Trophoblast cell (in vitro differentiated cells and primary cell): ENCODE results near the gene ZNF407.

Experiments
- DNase-seq, 2 donors: peaks; one replicate each; pipeline ENCODE4 v3.0.0-alpha.2; 2016
- H2AFZ ChIP-seq: 2 replicates; pipeline ENCODE4 v1.6.1; 2013; ENCODE audit warnings: low read length, moderate library complexity, mild to moderate bottlenecking; ENCODE audit not compliant: insufficient read depth, poor library complexity
- H2AK5ac ChIP-seq: 2 replicates; pipeline ENCODE4 v1.6.1; 2013; ENCODE audit warnings: mild to moderate bottlenecking, low read length
- H2BK120ac ChIP-seq: 2 replicates; pipeline ENCODE4 v1.6.1; 2013; ENCODE audit warnings: low read length, mild to moderate bottlenecking, moderate library complexity; ENCODE audit not compliant: insufficient read depth, poor library complexity
- H2BK12ac ChIP-seq: 2 replicates; pipeline ENCODE4 v1.6.1; 2013; ENCODE audit warnings: mild to moderate bottlenecking, low read length, moderate library complexity
- H2BK5ac ChIP-seq: 2 replicates; pipeline ENCODE4 v1.6.1; 2013; ENCODE audit warnings: low read length, low read depth, moderate library complexity, mild to moderate bottlenecking; ENCODE audit not compliant: poor library complexity
- H3K14ac ChIP-seq: 2 replicates; pipeline ENCODE4 v1.6.1; 2013; ENCODE audit warnings: mild to moderate bottlenecking, low read length
- H3K18ac ChIP-seq: 2 replicates; pipeline ENCODE4 v1.6.1; 2013; ENCODE audit warnings: mild to moderate bottlenecking, low read length
- H3K23ac ChIP-seq: 2 replicates; pipeline ENCODE4 v1.6.1; 2013; ENCODE audit warnings: low read length
- H3K27ac ChIP-seq: 2 replicates; pipeline ENCODE4 v1.5.1; 2013; ENCODE audit warnings: low read depth, mild to moderate bottlenecking, inconsistent platforms, low read length, moderate library complexity
- H3K27me3 ChIP-seq: 2 replicates; pipeline ENCODE4 v1.6.1; 2013; ENCODE audit warnings: inconsistent platforms, mild to moderate bottlenecking, low read length, moderate library complexity; ENCODE audit not compliant: insufficient read depth
- H3K36me3 ChIP-seq, 2 experiments: 1 replicate in 1 of 2; 2 replicates in 1 of 2; pipeline ENCODE4 v1.6.1; 2013; ENCODE audit warnings: low read length in 2 of 2, mild to moderate bottlenecking in 2 of 2, moderate library complexity in 1 of 2; ENCODE audit not compliant: insufficient read depth in 2 of 2, control insufficient read depth in 1 of 2
- H3K4ac ChIP-seq: 2 replicates; pipeline ENCODE4 v1.6.1; 2013; ENCODE audit warnings: low read depth, mild to moderate bottlenecking, low read length, moderate library complexity
- H3K4me1 ChIP-seq, 2 experiments: 1 replicate in 1 of 2; 2 replicates in 1 of 2; pipeline ENCODE4 v1.6.1; 2013; ENCODE audit warnings: low read length in 2 of 2, mild to moderate bottlenecking in 2 of 2, moderate library complexity in 1 of 2; ENCODE audit not compliant: insufficient read depth in 2 of 2, control insufficient read depth in 1 of 2
- H3K4me2 ChIP-seq: 2 replicates; pipeline ENCODE4 v1.6.1; 2013; ENCODE audit warnings: inconsistent platforms, mild to moderate bottlenecking, low read length, moderate library complexity
- H3K4me3 ChIP-seq: 2 replicates; pipeline ENCODE4 v1.5.1; 2013; ENCODE audit warnings: mild to moderate bottlenecking, low read depth, low read length, inconsistent platforms
- H3K79me1 ChIP-seq: one replicate; pipeline ENCODE4 v1.6.1; 2013; ENCODE audit warnings: low read length
- H3K79me2 ChIP-seq: 2 replicates; pipeline ENCODE4 v1.6.1; 2013; ENCODE audit warnings: low read length, mild to moderate bottlenecking; ENCODE audit not compliant: control insufficient read depth, insufficient read depth, poor library complexity
- H3K9ac ChIP-seq: 2 replicates; pipeline ENCODE4 v1.6.1; 2013; ENCODE audit warnings: mild to moderate bottlenecking, low read length
- H3K9me3 ChIP-seq: 2 replicates; pipeline ENCODE4 v1.6.1; 2013; ENCODE audit warnings: low read depth, mild to moderate bottlenecking, control low read depth, inconsistent platforms, low read length; ENCODE audit not compliant: insufficient read depth
- H4K12ac ChIP-seq: 2 replicates; pipeline ENCODE4 v1.6.1; 2013; ENCODE audit warnings: low read depth, mild to moderate bottlenecking, low read length, moderate library complexity
- H4K8ac ChIP-seq: 2 replicates; pipeline ENCODE4 v1.6.1; 2013; ENCODE audit warnings: low read depth, mild to moderate bottlenecking, low read length, moderate library complexity
- H4K91ac ChIP-seq: one replicate; pipeline ENCODE4 v1.6.1; 2013; ENCODE audit warnings: low read depth, mild to moderate bottlenecking, low read length, moderate library complexity
- WGBS: extraction: QIAGEN DNeasy Blood & Tissue Kit; methylation state at CpG from one replicate; pipeline ENCODE4 v1.1.7; 2013; ENCODE audit warnings: missing lambda C conversion rate; ENCODE audit not compliant: insufficient read length, insufficient coverage; ENCODE audit errors: extremely low coverage; 5-methylcytosine and 5-hydroxymethylcytosine counted together

The ZNF407 gene

GRCh38 chr18:74609535-74609934, 11.9 kb downstream of the ZNF407 start:
- Histone ChIP-seq H3K4me2 (no peak overlapping the region), H4K91ac (no peak overlapping the region), H3K4me3 (no peak overlapping the region), H4K8ac (no peak overlapping the region), H2AFZ (no peak overlapping the region), H4K12ac (no peak overlapping the region), H3K36me3 (no peaks in the 10 kb centered on the region), H2BK120ac (no peak overlapping the region), H3K4ac (no peak overlapping the region), H3K14ac (no peak overlapping the region), H3K23ac (no peak overlapping the region), H3K79me2 (no peaks in the 10 kb centered on the region), H3K27ac (no peak overlapping the region), H2BK12ac (no peak overlapping the region), H3K9ac (no peak overlapping the region), H3K4me1 (peaks cover 4 to 7% of the 10 kb centered on the region in 2 experiments), H3K79me1 (no peaks in the 10 kb centered on the region), H3K27me3 (no peaks in the 10 kb centered on the region), H3K18ac (no peak overlapping the region), H2AK5ac (no peak overlapping the region), H2BK5ac (no peak overlapping the region), H3K9me3 (no peaks in the 10 kb centered on the region)
- WGBS, result no CpG with 5 or more reads among the region's 3 CpGs
- DNase-seq, result peak in 1 of 2 donors; percentile 22

DNA sequence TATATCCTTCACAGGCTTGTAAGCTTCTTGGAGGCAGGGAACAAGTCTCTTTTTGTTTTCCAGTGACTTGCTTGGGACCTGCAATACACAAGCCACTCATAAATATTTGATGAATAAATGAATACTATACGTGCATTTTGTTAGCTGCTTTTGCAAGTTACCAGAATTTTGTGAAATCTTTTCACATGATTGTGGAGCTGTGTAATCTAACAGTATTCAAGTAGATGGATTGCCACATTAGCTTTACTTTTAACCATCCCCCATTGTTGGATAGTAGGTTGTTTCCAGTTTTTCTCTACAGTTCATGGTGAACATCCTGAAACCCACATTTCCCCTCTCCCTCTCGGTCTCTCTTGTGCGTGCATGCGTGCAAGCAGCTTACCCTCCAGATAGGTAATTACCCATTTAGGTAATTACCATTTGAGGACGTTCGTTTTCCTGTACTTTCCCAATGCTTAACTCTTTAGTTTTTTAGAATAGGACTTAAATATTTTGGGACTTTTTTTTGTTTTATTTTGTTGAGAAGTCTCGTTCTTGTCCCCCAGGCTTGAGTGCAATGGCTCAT, 12.5 kb downstream of the ZNF407 start:
- H2AK5ac ChIP-seq, result no peak overlapping the region
- DNase-seq, result no peak
- H3K27me3 ChIP-seq, result no peaks in the 10 kb centered on the region
- H3K4ac ChIP-seq, result no peak overlapping the region
- no peak overlapping the region for H2BK5ac ChIP-seq
- H3K4me3 ChIP-seq, result no peak overlapping the region
- H4K91ac ChIP-seq, result no peak overlapping the region
- no peaks in the 10 kb centered on the region for H3K79me1 ChIP-seq
- H3K36me3 ChIP-seq, result no peaks in the 10 kb centered on the region
- WGBS, result no CpG with 5 or more reads among the region's 7 CpGs
- H3K9me3 ChIP-seq, result no peaks in the 10 kb centered on the region
- H4K12ac ChIP-seq, result no peak overlapping the region
- no peak overlapping the region for H3K9ac ChIP-seq
- no peak overlapping the region for H2BK120ac ChIP-seq
- H4K8ac ChIP-seq, result no peak overlapping the region
- H2AFZ ChIP-seq, result no peak overlapping the region
- peaks cover 2 to 4% of the 10 kb centered on the region in 2 experiments for H3K4me1 ChIP-seq
- no peaks in the 10 kb centered on the region for H3K79me2 ChIP-seq
- no peak overlapping the region for H3K18ac ChIP-seq
- no peak overlapping the region for H3K27ac ChIP-seq
- no peak overlapping the region for H2BK12ac ChIP-seq
- H3K14ac ChIP-seq, result no peak overlapping the region
- H3K4me2 ChIP-seq, result no peak overlapping the region
- H3K23ac ChIP-seq, result no peak overlapping the region

GRCh38 chr18:74610860-74611259, 13.2 kb downstream of the ZNF407 start:
- Histone ChIP-seq H3K23ac (no peak overlapping the region), H2BK120ac (no peak overlapping the region), H4K12ac (no peak overlapping the region)

DNA sequence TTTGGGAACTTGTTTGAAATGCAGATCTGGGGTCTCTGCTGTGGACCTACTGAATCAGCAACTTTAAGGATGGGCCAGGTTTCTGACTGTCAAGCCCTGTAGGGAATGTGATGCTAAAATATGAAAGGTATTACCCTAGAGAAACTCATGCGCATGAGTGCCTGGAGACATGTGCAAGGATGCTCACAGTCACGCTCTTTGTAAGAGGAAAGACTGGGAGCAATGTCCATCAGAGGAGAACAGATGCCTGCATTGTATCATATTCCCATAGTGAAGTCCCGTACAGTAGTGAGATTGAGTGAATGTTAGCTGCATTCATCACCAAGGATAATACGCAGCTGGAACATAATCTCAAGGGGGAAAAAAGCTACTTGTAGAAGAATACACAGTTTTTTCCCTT, 14.1 kb downstream of the ZNF407 start:
- Histone ChIP-seq H2BK12ac (no peak overlapping the region), H3K79me2 (no peaks in the 10 kb centered on the region), H2BK120ac (no peak overlapping the region), H2AK5ac (no peak overlapping the region), H3K27me3 (no peaks in the 10 kb centered on the region), H3K4me3 (no peak overlapping the region), H3K9me3 (peaks cover 2% of the 10 kb centered on the region), H3K4me1 (peaks cover 0 to 3% of the 10 kb centered on the region in 2 experiments), H4K8ac (no peak overlapping the region), H3K36me3 (peaks cover 0 to under 1% of the 10 kb centered on the region in 2 experiments), H4K91ac (no peak overlapping the region), H3K18ac (no peak overlapping the region), H3K4me2 (no peak overlapping the region), H3K14ac (no peak overlapping the region), H3K23ac (no peak overlapping the region), H3K79me1 (no peaks in the 10 kb centered on the region), H3K27ac (no peak overlapping the region), H2AFZ (no peak overlapping the region), H3K4ac (no peak overlapping the region), H4K12ac (no peak overlapping the region), H2BK5ac (no peak overlapping the region), H3K9ac (no peak overlapping the region)
- WGBS, result no CpG with 5 or more reads among the region's 4 CpGs
- no peak for DNase-seq

More at GRCh38 chr18:74610860-74611259, 13.2 kb downstream of the ZNF407 start:
- Histone ChIP-seq H3K9me3 (no peaks in the 10 kb centered on the region), H4K8ac (no peak overlapping the region), H2AK5ac (no peak overlapping the region), H3K27me3 (no peaks in the 10 kb centered on the region), H3K4me2 (no peak overlapping the region), H3K27ac (no peak overlapping the region), H3K4ac (no peak overlapping the region), H3K79me1 (no peaks in the 10 kb centered on the region), H2BK12ac (no peak overlapping the region), H3K14ac (no peak overlapping the region), H4K91ac (no peak overlapping the region), H3K4me3 (no peak overlapping the region), H3K79me2 (no peaks in the 10 kb centered on the region), H2BK5ac (no peak overlapping the region), H3K4me1 (peaks cover 0 to 3% of the 10 kb centered on the region in 2 experiments), H2AFZ (no peak overlapping the region), H3K36me3 (no peaks in the 10 kb centered on the region), H3K9ac (no peak overlapping the region), H3K18ac (no peak overlapping the region)
- DNase-seq, result no peak
- no CpG with 5 or more reads among the region's 1 CpG for WGBS
